Measurements from ENCODE around the gene UBE2O. TPM values are rescaled to one million over a fixed set of nuclear protein-coding genes. Genes with fewer than 3 reads are reported as not detected.

UBE2O gene
- total RNA-seq, 1 donor from 2014 or later, result 12.6 TPM

- DNase-seq (ENCODE audit: low read depth), result no peak
- no peak overlapping the region for H3K4me3 ChIP-seq (ENCODE audit: low read depth, low read length)
- H3K27me3 ChIP-seq (ENCODE audit: control insufficient read depth, insufficient read depth, low read length), result no peaks in the 10 kb centered on the region
- H3K36me3 ChIP-seq (ENCODE audit: control insufficient read depth, insufficient read depth, low read length), result no peaks in the 10 kb centered on the region
- no peak for TF ChIP-seq CTCF (IDR thresholded peaks at IDR 0.05; ENCODE audit: insufficient read depth, low read length, poor library complexity, severe bottlenecking)
These were observed 36.1 kb downstream of the UBE2O start for GRCh38 chr17:76416899-76417298.

GRCh38 chr17:76416457-76416856 is 36.5 kb downstream of the UBE2O start:
- no peak for TF ChIP-seq CTCF (IDR thresholded peaks at IDR 0.05; ENCODE audit: insufficient read depth, low read length, poor library complexity, severe bottlenecking)
- Histone ChIP-seq H3K36me3 (ENCODE audit: control insufficient read depth, insufficient read depth, low read length) (no peaks in the 10 kb centered on the region), H3K27me3 (ENCODE audit: control insufficient read depth, insufficient read depth, low read length) (no peaks in the 10 kb centered on the region), H3K4me3 (ENCODE audit: low read depth, low read length) (no peak overlapping the region)
- DNase-seq (ENCODE audit: low read depth), result no peak

- no peak for TF ChIP-seq CTCF (IDR thresholded peaks at IDR 0.05; ENCODE audit: insufficient read depth, low read length, poor library complexity, severe bottlenecking)
- H3K4me3 ChIP-seq (ENCODE audit: low read depth, low read length), result no peak overlapping the region
- DNase-seq (ENCODE audit: low read depth), result no peak
- no peaks in the 10 kb centered on the region for H3K27me3 ChIP-seq (ENCODE audit: control insufficient read depth, insufficient read depth, low read length)
- H3K36me3 ChIP-seq (ENCODE audit: control insufficient read depth, insufficient read depth, low read length), result no peaks in the 10 kb centered on the region
These were observed 37.2 kb downstream of the UBE2O start for GRCh38 chr17:76415786-76416185.

- TF ChIP-seq CTCF (IDR thresholded peaks at IDR 0.05; ENCODE audit: insufficient read depth, low read length, poor library complexity, severe bottlenecking), result no peak
- no peak for DNase-seq (ENCODE audit: low read depth)
- Histone ChIP-seq H3K27me3 (ENCODE audit: control insufficient read depth, insufficient read depth, low read length) (no peaks in the 10 kb centered on the region), H3K4me3 (ENCODE audit: low read depth, low read length) (no peak overlapping the region), H3K36me3 (ENCODE audit: control insufficient read depth, insufficient read depth, low read length) (no peaks in the 10 kb centered on the region)
These were observed 38.3 kb downstream of the UBE2O start for GRCh38 chr17:76414334-76415295.

- TF ChIP-seq CTCF (IDR thresholded peaks at IDR 0.05; ENCODE audit: insufficient read depth, low read length, poor library complexity, severe bottlenecking), result no peak
- Histone ChIP-seq H3K36me3 (ENCODE audit: control insufficient read depth, insufficient read depth, low read length) (no peaks in the 10 kb centered on the region), H3K27me3 (ENCODE audit: control insufficient read depth, insufficient read depth, low read length) (no peaks in the 10 kb centered on the region), H3K4me3 (ENCODE audit: low read depth, low read length) (no peak overlapping the region)
- DNase-seq (ENCODE audit: low read depth), result no peak
These were observed 41.7 kb downstream of the UBE2O start for GRCh38 chr17:76411247-76411646.
